ENCODE data around the gene ADGB.

ADGB gene

GRCh38 chr6:146628350-146628749, 29.6 kb downstream of the ADGB start:
- DNase-seq (ENCODE audit: insufficient read length, low spot score) (no peak), FAIRE-seq (no peak)

GRCh38 chr6:146634022-146634421, 35.2 kb downstream of the ADGB start:
- FAIRE-seq (no peak), DNase-seq (ENCODE audit: insufficient read length, low spot score) (no peak)

- FAIRE-seq, result no peak
- DNase-seq (ENCODE audit: insufficient read length, low spot score), result no peak
These were observed 36.4 kb downstream of the ADGB start for GRCh38 chr6:146635165-146635564.

- FAIRE-seq (no peak), DNase-seq (ENCODE audit: insufficient read length, low spot score) (no peak)
These were observed 37.7 kb downstream of the ADGB start for GRCh38 chr6:146636481-146636880.

GRCh38 chr6:146642921-146643320, 44.1 kb downstream of the ADGB start:
- FAIRE-seq (no peak), DNase-seq (ENCODE audit: insufficient read length, low spot score) (no peak)

- FAIRE-seq (no peak), DNase-seq (ENCODE audit: insufficient read length, low spot score) (no peak)
These were observed 52.2 kb downstream of the ADGB start for GRCh38 chr6:146650799-146651481.

- no peak for FAIRE-seq
- no peak for DNase-seq (ENCODE audit: insufficient read length, low spot score)
These were observed 52.7 kb downstream of the ADGB start for GRCh38 chr6:146651482-146651863.

GRCh38 chr6:146657432-146657831, 58.7 kb downstream of the ADGB start:
- no peak for FAIRE-seq

GRCh38 chr6:146664871-146665360, 66.1 kb downstream of the ADGB start:
- FAIRE-seq, result no peak

More at GRCh38 chr6:146657432-146657831, 58.7 kb downstream of the ADGB start:
- DNase-seq (ENCODE audit: insufficient read length, low spot score), result no peak

GRCh38 chr6:146666909-146667308, 68.1 kb downstream of the ADGB start:
- FAIRE-seq, result no peak
- no peak for DNase-seq (ENCODE audit: insufficient read length, low spot score)

More at GRCh38 chr6:146664871-146665360, 66.1 kb downstream of the ADGB start:
- DNase-seq (ENCODE audit: insufficient read length, low spot score), result no peak

GRCh38 chr6:146670161-146670560, 71.4 kb downstream of the ADGB start:
- FAIRE-seq (no peak), DNase-seq (ENCODE audit: insufficient read length, low spot score) (no peak)

GRCh38 chr6:146673069-146673468, 74.3 kb downstream of the ADGB start:
- FAIRE-seq (no peak), DNase-seq (ENCODE audit: insufficient read length, low spot score) (no peak)

GRCh38 chr6:146679386-146679785, 80.6 kb downstream of the ADGB start:
- DNase-seq (ENCODE audit: insufficient read length, low spot score) (no peak), FAIRE-seq (no peak)

- no peak for DNase-seq (ENCODE audit: insufficient read length, low spot score)
- no peak for FAIRE-seq
These were observed 84.1 kb downstream of the ADGB start for GRCh38 chr6:146682919-146683318.

GRCh38 chr6:146689806-146690205, 91.0 kb downstream of the ADGB start:
- no peak for DNase-seq (ENCODE audit: insufficient read length, low spot score)
- no peak for FAIRE-seq

- DNase-seq (ENCODE audit: insufficient read length, low spot score), result no peak
- FAIRE-seq, result no peak
These were observed 94.6 kb downstream of the ADGB start for GRCh38 chr6:146693342-146693741.

GRCh38 chr6:146697921-146698320, 99.1 kb downstream of the ADGB start:
- no peak for DNase-seq (ENCODE audit: insufficient read length, low spot score)
- FAIRE-seq, result no peak

- DNase-seq (ENCODE audit: insufficient read length, low spot score) (peak; percentile 37), FAIRE-seq (peak; percentile 31)
These were observed 101.4 kb downstream of the ADGB start for GRCh38 chr6:146700078-146700686.

GRCh38 chr6:146701632-146702031, 102.9 kb downstream of the ADGB start:
- FAIRE-seq (no peak), DNase-seq (ENCODE audit: insufficient read length, low spot score) (no peak)

GRCh38 chr6:146709036-146709622, 110.4 kb downstream of the ADGB start:
- FAIRE-seq (no peak), DNase-seq (ENCODE audit: insufficient read length, low spot score) (no peak)

GRCh38 chr6:146719387-146719786, 120.6 kb downstream of the ADGB start:
- DNase-seq (ENCODE audit: insufficient read length, low spot score), result no peak
- no peak for FAIRE-seq

- no peak for DNase-seq (ENCODE audit: insufficient read length, low spot score)
- FAIRE-seq, result no peak
These were observed 140.9 kb downstream of the ADGB start for GRCh38 chr6:146739696-146740095.
